K562 (cell line): ENCODE data around the gene NME9. TPM values are rescaled to one million over a fixed set of nuclear protein-coding genes. Genes with fewer than 3 reads are reported as not detected.

Source experiments
- ATAC-seq: fragments of 200-7000 bp; cut with Tn5 transposase; 3 replicates; pipeline ENCODE4 v1.9.1; 2020; ENCODE audit warnings: moderate library complexity
- BruUV-seq: library from RNA; stranded (reverse); fragments of 400-500 nt; replicated peaks from 2 replicates; lab custom pipeline; 2021; lab: Mats Ljungman, UMichigan
- CTCF ChIA-PET: fragments of 300-600 bp; formaldehyde crosslinking; extraction: SDS; loops from one replicate; lab custom pipeline; 2021; ENCODE audit warnings: low intra/inter-chr PET ratio; lab: Yijun Ruan, JAX
- POLR2A ChIA-PET: fragments of 300-600, 350-650 bp; sonication (Branson Sonifier 250); formaldehyde crosslinking; extraction: SDS; loops from one replicate; lab custom pipeline; 2021; ENCODE audit warnings: antibody characterized with exemption, inconsistent platforms; lab: Yijun Ruan, JAX
- DNase-seq, 4 experiments: peaks; one replicate each; pipeline versions ENCODE4 v3.0.0 to v3.0.0-alpha.2; 2011 to 2018; ENCODE audit warnings: low spot score in 3 of 4, mixed read lengths in 3 of 4; ENCODE audit errors: extremely low read depth in 1 of 4
- FAIRE-seq: peaks from 2 replicates; lab custom pipeline; 2011; peaks lifted over from hg19 to GRCh38; lab: Jason Lieb, UNC
- H2AFZ ChIP-seq: 2 replicates; pipeline ENCODE4 v1.6.0; 2011; ENCODE audit warnings: low read depth, low read length, control low read depth, inconsistent platforms
- H3K27ac ChIP-seq: fragments of 200-600 bp; 3 replicates; pipeline ENCODE4 v1.8.0; 2011; ENCODE audit warnings: low read depth, mild to moderate bottlenecking, control low read depth, inconsistent platforms, low read length, moderate library complexity, mixed read lengths; ENCODE audit errors: extremely low read depth
- H3K27me3 ChIP-seq, 2 experiments: fragments of 300-600 bp in 1 of 2; 2 replicates in 1 of 2; 3 replicates in 1 of 2; pipeline versions ENCODE4 v1.6.0 to v1.8.0; 2011; ENCODE audit warnings: inconsistent platforms in 2 of 2, low read length in 2 of 2, mild to moderate bottlenecking in 1 of 2, mixed read lengths in 1 of 2, moderate library complexity in 1 of 2; ENCODE audit not compliant: control insufficient read depth in 2 of 2, insufficient read depth in 2 of 2
- H3K36me3 ChIP-seq: fragments of 300-600 bp; 3 replicates; pipeline ENCODE4 v1.8.0; 2011; ENCODE audit warnings: mild to moderate bottlenecking, low read length, inconsistent platforms; ENCODE audit not compliant: control insufficient read depth, insufficient read depth
- H3K4me1 ChIP-seq, 2 experiments: fragments of 200-600 bp in 1 of 2; replicated peaks in 1 of 2; 2 replicates in 1 of 2; 3 replicates in 1 of 2; pipeline versions ENCODE4 v1.5.1 to v1.8.0; 2011; ENCODE audit warnings: inconsistent platforms in 2 of 2, low read length in 2 of 2, mild to moderate bottlenecking in 1 of 2, mixed read lengths in 1 of 2, moderate library complexity in 1 of 2; ENCODE audit not compliant: control insufficient read depth in 2 of 2, insufficient read depth in 2 of 2
- H3K4me2 ChIP-seq: 2 replicates; pipeline ENCODE4 v1.6.1; 2011; ENCODE audit warnings: low read length, control low read depth, inconsistent platforms, mixed read lengths; ENCODE audit not compliant: insufficient read depth
- H3K4me3 ChIP-seq: fragments of 200-600 bp; sonication (generic), shearing (Covaris generic); 2 replicates; pipeline ENCODE4 v1.5.1; 2016; ENCODE audit warnings: control low read depth, inconsistent platforms
- H3K79me2 ChIP-seq: fragments of 200-600 bp; 3 replicates; pipeline ENCODE4 v1.8.0; 2011; ENCODE audit warnings: low read length, inconsistent platforms; ENCODE audit not compliant: control insufficient read depth, insufficient read depth
- H3K9ac ChIP-seq, 2 experiments: 2 replicates each; pipeline versions ENCODE4 v1.6.0 to v1.6.1; 2011; ENCODE audit warnings: low read depth in 2 of 2, low read length in 2 of 2, control low read depth in 1 of 2, inconsistent platforms in 1 of 2, mild to moderate bottlenecking in 1 of 2, mixed read lengths in 1 of 2; ENCODE audit not compliant: insufficient read depth in 1 of 2
- H3K9me1 ChIP-seq: one replicate; pipeline ENCODE4 v1.6.0; 2011; ENCODE audit warnings: inconsistent platforms, mild to moderate bottlenecking, low read length, moderate library complexity; ENCODE audit not compliant: control insufficient read depth, insufficient read depth
- H3K9me3 ChIP-seq: replicated peaks from 2 replicates; pipeline ENCODE4 v1.5.1; 2011; ENCODE audit warnings: low read depth, low read length, inconsistent platforms; ENCODE audit not compliant: control insufficient read depth, insufficient read depth
- H4K20me1 ChIP-seq: replicated peaks from 2 replicates; pipeline ENCODE4 v1.6.1; 2011; ENCODE audit warnings: low read length, inconsistent platforms, mixed read lengths; ENCODE audit not compliant: control insufficient read depth, insufficient read depth
- ARHGAP35 ChIP-seq: fragments of 450-650 bp; IDR thresholded peaks from 2 replicates; pipeline ENCODE4 v1.6.1; 2018; ENCODE audit not compliant: partially characterized antibody
- CHD2 ChIP-seq: IDR thresholded peaks from 2 replicates; pipeline ENCODE4 v1.6.1; 2011; ENCODE audit warnings: low read depth, low read length
- DACH1 ChIP-seq: fragments of 450-650 bp; IDR thresholded peaks from 2 replicates; pipeline ENCODE4 v1.6.1; 2018; ENCODE audit not compliant: partially characterized antibody
- PHTF2 ChIP-seq: fragments of 250-450 bp; sonication (Bioruptor Pico); IDR thresholded peaks from 2 replicates; pipeline ENCODE4 v1.5.0; 2021; ENCODE audit warnings: mild to moderate bottlenecking
- SMAD3 ChIP-seq: fragments of 450-650 bp; formaldehyde crosslinking; conservative IDR thresholded peaks from 2 replicates; pipeline ENCODE4 v1.4.0; 2020; ENCODE audit warnings: mild to moderate bottlenecking
- U2AF1 ChIP-seq: fragments of 200-400 bp; formaldehyde crosslinking; optimal IDR thresholded peaks from 2 replicates; pipeline ENCODE3; 2017; ENCODE audit warnings: mild to moderate bottlenecking, low read depth, low read length, moderate library complexity
- ZFP1 ChIP-seq: fragments of 450-650 bp; formaldehyde crosslinking; IDR thresholded peaks from 2 replicates; pipeline ENCODE4 v1.4.0; 2020; ENCODE audit warnings: mild to moderate bottlenecking, mixed read lengths
- in situ Hi-C: fragments of 300-500 bp; cut with MboI; formaldehyde crosslinking; loops from 4 replicates; pipeline ENCODE4 v1.15.0; 2018; ENCODE audit warnings: inconsistent platforms, mixed read lengths
- intact Hi-C: fragments of 100-400 bp; cut with micrococcal nuclease; formaldehyde crosslinking; loops from 2 replicates; pipeline ENCODE4 v1.14.2; 2022
- polyA plus RNA-seq, 8 experiments: library from polyadenylated mRNA; depleted of rRNA in 4 of 8; stranded (reverse) in 5 of 8; unstranded in 3 of 8; fragments of >200 nt; fragmentation: Nextera tagmentation in 2 of 8; fragmentation: Illumina TruSeq in 1 of 8; extraction: Ambion mirVana in 2 of 8; extraction: Trizol in 1 of 8; gene quantifications; 2 replicates each; pipeline versions ENCODE4 v1.2.1 to v1.2.3, GENCODE V29; 2011 to 2014; ENCODE audit warnings: inconsistent platforms in 1 of 8, missing spikeins in 1 of 8
- total RNA-seq, 7 experiments: library from RNA; depleted of rRNA in 6 of 7; stranded (reverse); fragments of >200 nt in 6 of 7; fragmentation: Illumina TruSeq in 2 of 7; extraction: Trizol in 2 of 7; gene quantifications; 2 replicates each; pipeline versions ENCODE4 v1.2.1 to v1.2.3, GENCODE V29; 2011 to 2021; ENCODE audit warnings: low replicate concordance in 1 of 7
- TF ChIP-seq, protein P1 (sequence below): fragments of 200-800 bp; sonication (Bioruptor generic); IDR thresholded peaks from 2 replicates; pipeline ENCODE4 v1.6.1; 2016; ENCODE audit warnings: missing genetic modification characterization, missing compliant biosample characterization
- TF ChIP-seq, protein P2 (sequence below): fragments of 450-650 bp; IDR thresholded peaks from 2 replicates; pipeline ENCODE4 v1.6.1; 2016; ENCODE audit warnings: mild to moderate bottlenecking
- TF ChIP-seq, protein P3 (sequence below): sonication (generic); formaldehyde crosslinking; IDR thresholded peaks from 2 replicates; pipeline ENCODE4 v1.8.0; 2022; ENCODE audit warnings: missing genetic modification reagents, mild to moderate bottlenecking, borderline replicate concordance

Gene NME9
- total and polyA plus RNA-seq, 9 of the 15 experiments (the other 6 are each of a cell fraction or from before 2014, with no cell fraction given) = 0.05 to 0.15 (median 0.13) TPM; not detected in 6

DNA sequence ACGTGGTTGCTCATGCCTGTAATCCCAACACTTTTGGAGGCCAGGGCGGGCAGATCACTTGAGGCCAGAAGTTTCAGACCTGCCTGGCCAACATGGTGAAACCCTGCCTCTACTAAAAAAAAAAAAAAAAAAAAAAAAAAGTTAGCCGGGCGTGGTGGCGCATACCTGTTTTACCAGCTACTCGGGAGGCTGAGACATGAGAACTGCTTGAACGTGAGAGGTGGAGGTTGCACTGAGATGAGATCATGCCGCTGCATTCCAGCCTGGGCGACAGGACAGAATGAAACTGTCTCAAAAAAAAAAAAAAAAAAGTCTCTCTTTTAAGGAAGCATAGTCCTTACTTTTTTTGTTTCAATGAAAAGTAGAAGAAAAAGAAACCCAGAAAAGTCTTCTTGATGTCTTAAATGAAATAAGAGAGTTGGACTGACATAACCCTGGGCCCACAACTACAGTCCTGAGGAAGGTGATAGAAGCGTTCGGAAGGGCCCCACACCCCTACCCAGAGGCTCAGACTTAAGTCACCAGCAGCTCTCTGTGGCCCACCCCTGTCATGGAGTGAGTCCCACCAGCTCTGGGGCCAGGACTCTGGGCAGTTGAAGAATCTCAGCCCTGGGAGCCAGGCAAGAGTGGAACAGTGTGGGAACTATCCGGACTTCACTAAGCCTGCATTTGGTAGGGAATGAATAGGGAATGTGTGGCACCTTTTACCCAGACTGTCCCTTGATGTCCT, 2.6 kb downstream of the NME9 start (continued):
- TF ChIP-seq, protein P1, sequence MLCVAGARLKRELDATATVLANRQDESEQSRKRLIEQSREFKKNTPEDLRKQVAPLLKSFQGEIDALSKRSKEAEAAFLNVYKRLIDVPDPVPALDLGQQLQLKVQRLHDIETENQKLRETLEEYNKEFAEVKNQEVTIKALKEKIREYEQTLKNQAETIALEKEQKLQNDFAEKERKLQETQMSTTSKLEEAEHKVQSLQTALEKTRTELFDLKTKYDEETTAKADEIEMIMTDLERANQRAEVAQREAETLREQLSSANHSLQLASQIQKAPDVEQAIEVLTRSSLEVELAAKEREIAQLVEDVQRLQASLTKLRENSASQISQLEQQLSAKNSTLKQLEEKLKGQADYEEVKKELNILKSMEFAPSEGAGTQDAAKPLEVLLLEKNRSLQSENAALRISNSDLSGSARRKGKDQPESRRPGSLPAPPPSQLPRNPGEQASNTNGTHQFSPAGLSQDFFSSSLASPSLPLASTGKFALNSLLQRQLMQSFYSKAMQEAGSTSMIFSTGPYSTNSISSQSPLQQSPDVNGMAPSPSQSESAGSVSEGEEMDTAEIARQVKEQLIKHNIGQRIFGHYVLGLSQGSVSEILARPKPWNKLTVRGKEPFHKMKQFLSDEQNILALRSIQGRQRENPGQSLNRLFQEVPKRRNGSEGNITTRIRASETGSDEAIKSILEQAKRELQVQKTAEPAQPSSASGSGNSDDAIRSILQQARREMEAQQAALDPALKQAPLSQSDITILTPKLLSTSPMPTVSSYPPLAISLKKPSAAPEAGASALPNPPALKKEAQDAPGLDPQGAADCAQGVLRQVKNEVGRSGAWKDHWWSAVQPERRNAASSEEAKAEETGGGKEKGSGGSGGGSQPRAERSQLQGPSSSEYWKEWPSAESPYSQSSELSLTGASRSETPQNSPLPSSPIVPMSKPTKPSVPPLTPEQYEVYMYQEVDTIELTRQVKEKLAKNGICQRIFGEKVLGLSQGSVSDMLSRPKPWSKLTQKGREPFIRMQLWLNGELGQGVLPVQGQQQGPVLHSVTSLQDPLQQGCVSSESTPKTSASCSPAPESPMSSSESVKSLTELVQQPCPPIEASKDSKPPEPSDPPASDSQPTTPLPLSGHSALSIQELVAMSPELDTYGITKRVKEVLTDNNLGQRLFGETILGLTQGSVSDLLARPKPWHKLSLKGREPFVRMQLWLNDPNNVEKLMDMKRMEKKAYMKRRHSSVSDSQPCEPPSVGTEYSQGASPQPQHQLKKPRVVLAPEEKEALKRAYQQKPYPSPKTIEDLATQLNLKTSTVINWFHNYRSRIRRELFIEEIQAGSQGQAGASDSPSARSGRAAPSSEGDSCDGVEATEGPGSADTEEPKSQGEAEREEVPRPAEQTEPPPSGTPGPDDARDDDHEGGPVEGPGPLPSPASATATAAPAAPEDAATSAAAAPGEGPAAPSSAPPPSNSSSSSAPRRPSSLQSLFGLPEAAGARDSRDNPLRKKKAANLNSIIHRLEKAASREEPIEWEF (CRISPR knock-in tag) = no peak
- TF ChIP-seq, all 486 proteins: peak for 0

DNA sequence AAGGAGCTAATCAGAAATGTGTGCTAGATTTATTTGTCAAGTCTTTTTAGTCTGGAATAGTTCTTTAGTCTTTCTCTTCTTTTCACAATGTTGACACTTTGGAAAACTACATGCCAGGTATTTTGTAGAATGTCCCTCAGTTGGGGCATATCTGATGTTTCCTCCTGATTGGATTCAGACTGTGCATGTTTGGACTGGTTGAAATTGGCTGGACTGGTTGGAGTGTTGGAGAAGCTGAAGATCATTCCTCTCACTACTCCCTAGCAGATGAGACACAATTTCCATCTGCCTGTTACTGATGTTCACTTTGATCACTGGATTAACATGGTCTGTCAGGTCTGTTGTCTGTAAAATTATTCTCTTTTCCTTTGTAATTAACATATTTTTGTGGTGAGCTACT, 3.7 kb downstream of the NME9 start:
- CTCF ChIA-PET = no interaction called here
- Histone ChIP-seq H3K9me1 (no peaks in the 10 kb centered on the region), H3K27me3 (no peaks in the 10 kb centered on the region), H3K4me3 (no peak overlapping the region), H3K9ac (no peak overlapping the region), H3K79me2 (no peaks in the 10 kb centered on the region), H2AFZ (no peak overlapping the region), H3K27ac (no peak overlapping the region), H3K4me1 (peaks cover 10 to 14% of the 10 kb centered on the region in 2 experiments; a peak in 4 of 5 replicates), H3K4me2 (no peak overlapping the region), H3K9me3 (no peaks in the 10 kb centered on the region), H3K36me3 (no peaks in the 10 kb centered on the region), H4K20me1 (no peaks in the 10 kb centered on the region)
- BruUV-seq = no TSS peak
- DNase-seq (no peak), FAIRE-seq (no peak), ATAC-seq (no peak)
- intact Hi-C loops = loop anchor here (10.0 kb wide), 1 partner anchor 261 kb away; no protein-coding TSS in a partner anchor
- in situ Hi-C loops = no loop called here
- POLR2A ChIA-PET = interaction anchor here (0.6 kb wide), 1 partner anchor 40 kb away, joined by 3 read pairs; no protein-coding TSS in a partner anchor
- TF ChIP-seq, protein P2, sequence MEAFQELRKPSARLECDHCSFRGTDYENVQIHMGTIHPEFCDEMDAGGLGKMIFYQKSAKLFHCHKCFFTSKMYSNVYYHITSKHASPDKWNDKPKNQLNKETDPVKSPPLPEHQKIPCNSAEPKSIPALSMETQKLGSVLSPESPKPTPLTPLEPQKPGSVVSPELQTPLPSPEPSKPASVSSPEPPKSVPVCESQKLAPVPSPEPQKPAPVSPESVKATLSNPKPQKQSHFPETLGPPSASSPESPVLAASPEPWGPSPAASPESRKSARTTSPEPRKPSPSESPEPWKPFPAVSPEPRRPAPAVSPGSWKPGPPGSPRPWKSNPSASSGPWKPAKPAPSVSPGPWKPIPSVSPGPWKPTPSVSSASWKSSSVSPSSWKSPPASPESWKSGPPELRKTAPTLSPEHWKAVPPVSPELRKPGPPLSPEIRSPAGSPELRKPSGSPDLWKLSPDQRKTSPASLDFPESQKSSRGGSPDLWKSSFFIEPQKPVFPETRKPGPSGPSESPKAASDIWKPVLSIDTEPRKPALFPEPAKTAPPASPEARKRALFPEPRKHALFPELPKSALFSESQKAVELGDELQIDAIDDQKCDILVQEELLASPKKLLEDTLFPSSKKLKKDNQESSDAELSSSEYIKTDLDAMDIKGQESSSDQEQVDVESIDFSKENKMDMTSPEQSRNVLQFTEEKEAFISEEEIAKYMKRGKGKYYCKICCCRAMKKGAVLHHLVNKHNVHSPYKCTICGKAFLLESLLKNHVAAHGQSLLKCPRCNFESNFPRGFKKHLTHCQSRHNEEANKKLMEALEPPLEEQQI = no peak
- TF ChIP-seq DACH1 (no peak), ZFP1 (no peak), U2AF1 (no peak), SMAD3 (CRISPR knock-in tag) (no peak), ARHGAP35 (no peak), PHTF2 (no peak), CHD2 (no peak)
- TF ChIP-seq, protein P3, sequence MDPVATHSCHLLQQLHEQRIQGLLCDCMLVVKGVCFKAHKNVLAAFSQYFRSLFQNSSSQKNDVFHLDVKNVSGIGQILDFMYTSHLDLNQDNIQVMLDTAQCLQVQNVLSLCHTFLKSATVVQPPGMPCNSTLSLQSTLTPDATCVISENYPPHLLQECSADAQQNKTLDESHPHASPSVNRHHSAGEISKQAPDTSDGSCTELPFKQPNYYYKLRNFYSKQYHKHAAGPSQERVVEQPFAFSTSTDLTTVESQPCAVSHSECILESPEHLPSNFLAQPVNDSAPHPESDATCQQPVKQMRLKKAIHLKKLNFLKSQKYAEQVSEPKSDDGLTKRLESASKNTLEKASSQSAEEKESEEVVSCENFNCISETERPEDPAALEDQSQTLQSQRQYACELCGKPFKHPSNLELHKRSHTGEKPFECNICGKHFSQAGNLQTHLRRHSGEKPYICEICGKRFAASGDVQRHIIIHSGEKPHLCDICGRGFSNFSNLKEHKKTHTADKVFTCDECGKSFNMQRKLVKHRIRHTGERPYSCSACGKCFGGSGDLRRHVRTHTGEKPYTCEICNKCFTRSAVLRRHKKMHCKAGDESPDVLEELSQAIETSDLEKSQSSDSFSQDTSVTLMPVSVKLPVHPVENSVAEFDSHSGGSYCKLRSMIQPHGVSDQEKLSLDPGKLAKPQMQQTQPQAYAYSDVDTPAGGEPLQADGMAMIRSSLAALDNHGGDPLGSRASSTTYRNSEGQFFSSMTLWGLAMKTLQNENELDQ = no peak
